Head of caudate nucleus (tissue), 42 donors: ENCODE results near the gene DEDD2.

Experiments used
- DNase-seq, 42 donors: peaks; one replicate each; pipeline versions ENCODE4 v3.0.0 to v3.0.0-alpha.2; 2020 to 2021; ENCODE audit warnings: mixed read lengths in 7 of 42
- intact Hi-C: fragments of 100-400 bp; cut with DNase I; formaldehyde crosslinking; loops from one replicate; pipeline ENCODE4 v1.15.0; 2022

DEDD2 gene

GRCh38 chr19:42156571-42156970, 60.9 kb downstream of the DEDD2 start:
- intact Hi-C loops = no loop called here
- no peak for DNase-seq

- no peak for DNase-seq
- intact Hi-C loops = no loop called here
These were observed 61.7 kb downstream of the DEDD2 start for GRCh38 chr19:42155796-42156195.

- intact Hi-C loops = no loop called here
These were observed 62.8 kb downstream of the DEDD2 start for GRCh38 chr19:42154471-42155323.

GRCh38 chr19:42153672-42154433, 63.6 kb downstream of the DEDD2 start:
- intact Hi-C loops = no loop called here
- no peak for DNase-seq

More at GRCh38 chr19:42154471-42155323, 62.8 kb downstream of the DEDD2 start:
- no peak for DNase-seq

- intact Hi-C loops = no loop called here
- DNase-seq = no peak
These were observed 64.4 kb downstream of the DEDD2 start for GRCh38 chr19:42152910-42153671.

GRCh38 chr19:42151782-42152684, 65.4 kb downstream of the DEDD2 start:
- intact Hi-C loops = no loop called here
- no peak for DNase-seq

GRCh38 chr19:42150911-42151361, 66.5 kb downstream of the DEDD2 start:
- no peak for DNase-seq
- intact Hi-C loops = no loop called here

- intact Hi-C loops = no loop called here
- DNase-seq = peak in 1 of 42 donors; percentile 7
These were observed 67.1 kb downstream of the DEDD2 start for GRCh38 chr19:42150364-42150763.

GRCh38 chr19:42149447-42150202, 67.9 kb downstream of the DEDD2 start:
- intact Hi-C loops = no loop called here
- DNase-seq = no peak
